OCI-LY7 (cell line): ENCODE measurements around the gene LYZ. TPM values are rescaled to one million over a fixed set of nuclear protein-coding genes. Genes with fewer than 3 reads are reported as not detected.

Source experiments
- BruUV-seq: library from RNA; stranded (reverse); fragments of 400-500 nt; replicated peaks from 2 replicates; lab custom pipeline; 2021; lab: Mats Ljungman, UMichigan
- CTCF ChIA-PET: fragments of 300-600 bp; sonication (Branson Sonifier 250); formaldehyde crosslinking; loops from one replicate; lab custom pipeline; 2022; ENCODE audit warnings: antibody characterized with exemption; ENCODE audit not compliant: unreplicated experiment; lab: Charles Lee
- POLR2A ChIA-PET: fragments of 300-600 bp; sonication (Branson Sonifier 250); formaldehyde crosslinking; loops from one replicate; lab custom pipeline; 2022; ENCODE audit warnings: antibody characterized with exemption; lab: Charles Lee
- DNase-seq: peaks from one replicate; pipeline ENCODE4 v3.0.0-alpha.2; 2015; ENCODE audit warnings: low spot score
- H2AFZ ChIP-seq: fragments of 200-600 bp; sonication (generic), shearing (Covaris generic); 2 replicates; pipeline ENCODE4 v1.6.1; 2014; ENCODE audit warnings: mild to moderate bottlenecking, antibody characterized with exemption, low read length, moderate library complexity
- H3K27ac ChIP-seq: fragments of 200-600 bp; sonication (generic); 2 replicates; pipeline ENCODE4 v1.5.1; 2014; ENCODE audit warnings: mixed run types, low read depth, mild to moderate bottlenecking, moderate library complexity, low read length, inconsistent platforms; ENCODE audit not compliant: poor library complexity, severe bottlenecking
- H3K36me3 ChIP-seq: fragments of 200-600 bp; sonication (generic); 2 replicates; pipeline ENCODE4 v1.6.1; 2014; ENCODE audit warnings: mild to moderate bottlenecking, antibody characterized with exemption, low read length, moderate library complexity, mixed read lengths; ENCODE audit not compliant: insufficient read depth
- H3K4me1 ChIP-seq: fragments of 200-600 bp; sonication (generic); 2 replicates; pipeline ENCODE4 v1.5.1; 2014; ENCODE audit warnings: mild to moderate bottlenecking, low read length; ENCODE audit not compliant: insufficient read depth, poor library complexity, severe bottlenecking
- H3K4me2 ChIP-seq: fragments of 200-600 bp; sonication (generic); 2 replicates; pipeline ENCODE4 v1.6.1; 2014; ENCODE audit warnings: mild to moderate bottlenecking, low read length
- H3K4me3 ChIP-seq: fragments of 200-600 bp; sonication (generic); 2 replicates; pipeline ENCODE4 v1.5.1; 2014; ENCODE audit warnings: mild to moderate bottlenecking, low read depth, low read length; ENCODE audit not compliant: poor library complexity, severe bottlenecking
- H3K79me2 ChIP-seq: fragments of 200-600 bp; sonication (generic); 2 replicates; pipeline ENCODE4 v1.6.1; 2016; ENCODE audit warnings: low read depth, mild to moderate bottlenecking, low read length, moderate library complexity, mixed read lengths; ENCODE audit not compliant: insufficient read depth
- H3K9me2 ChIP-seq: fragments of 200-600 bp; sonication (generic); 2 replicates; pipeline ENCODE4 v1.6.1; 2016; ENCODE audit warnings: mild to moderate bottlenecking, low read length, mixed read lengths; ENCODE audit not compliant: insufficient read depth
- H3K9me3 ChIP-seq: fragments of 200-600 bp; sonication (generic); 2 replicates; pipeline ENCODE4 v1.6.1; 2014; ENCODE audit warnings: mild to moderate bottlenecking, mixed run types, low read length, mixed read lengths
- H4K20me1 ChIP-seq: fragments of 200-600 bp; sonication (generic); 2 replicates; pipeline ENCODE4 v1.6.1; 2014; ENCODE audit warnings: mild to moderate bottlenecking, antibody characterized with exemption, low read length, moderate library complexity, mixed read lengths; ENCODE audit not compliant: insufficient read depth
- EZH2phosphoT487 ChIP-seq: fragments of 200-600 bp; sonication (generic); IDR thresholded peaks from 2 replicates; pipeline ENCODE4 v1.6.1; 2018; ENCODE audit warnings: low read depth, borderline replicate concordance, mild to moderate bottlenecking, mixed run types, antibody characterized with exemption, low read length, moderate library complexity, mixed read lengths
- intact Hi-C: fragments of 100-400 bp; cut with micrococcal nuclease; formaldehyde crosslinking; loops from one replicate; pipeline ENCODE4 v1.10.0; 2022; ENCODE audit not compliant: unreplicated experiment
- total RNA-seq, 2 experiments: library from RNA; depleted of rRNA in 1 of 2; stranded (reverse); fragments of >200 nt in 1 of 2; shearing (Covaris generic) in 1 of 2; gene quantifications; 2 replicates each; pipeline ENCODE4 v1.2.3, GENCODE V29; 2014 to 2022
- TF ChIP-seq, protein P1 (sequence below): fragments of 200-600 bp; sonication (generic); conservative IDR thresholded peaks from 2 replicates; pipeline ENCODE4 v1.5.1; 2014; ENCODE audit warnings: mild to moderate bottlenecking, antibody characterized with exemption, low read length, moderate library complexity, mixed read lengths

LYZ gene
- total RNA-seq, 2 experiments from 2014 or later, result 0.29 TPM; not detected in 1

GRCh38 chr12:69341328-69341727, 6.9 kb upstream of the LYZ start:
- Histone ChIP-seq H3K4me1 (peaks cover 16% of the 10 kb centered on the region), H3K79me2 (no peaks in the 10 kb centered on the region), H3K9me2 (no peaks in the 10 kb centered on the region), H3K27ac (no peak overlapping the region), H3K4me2 (no peak overlapping the region), H3K4me3 (no peak overlapping the region), H3K36me3 (no peaks in the 10 kb centered on the region), H4K20me1 (no peaks in the 10 kb centered on the region), H3K9me3 (no peaks in the 10 kb centered on the region), H2AFZ (no peak overlapping the region)
- TF ChIP-seq, protein P1, sequence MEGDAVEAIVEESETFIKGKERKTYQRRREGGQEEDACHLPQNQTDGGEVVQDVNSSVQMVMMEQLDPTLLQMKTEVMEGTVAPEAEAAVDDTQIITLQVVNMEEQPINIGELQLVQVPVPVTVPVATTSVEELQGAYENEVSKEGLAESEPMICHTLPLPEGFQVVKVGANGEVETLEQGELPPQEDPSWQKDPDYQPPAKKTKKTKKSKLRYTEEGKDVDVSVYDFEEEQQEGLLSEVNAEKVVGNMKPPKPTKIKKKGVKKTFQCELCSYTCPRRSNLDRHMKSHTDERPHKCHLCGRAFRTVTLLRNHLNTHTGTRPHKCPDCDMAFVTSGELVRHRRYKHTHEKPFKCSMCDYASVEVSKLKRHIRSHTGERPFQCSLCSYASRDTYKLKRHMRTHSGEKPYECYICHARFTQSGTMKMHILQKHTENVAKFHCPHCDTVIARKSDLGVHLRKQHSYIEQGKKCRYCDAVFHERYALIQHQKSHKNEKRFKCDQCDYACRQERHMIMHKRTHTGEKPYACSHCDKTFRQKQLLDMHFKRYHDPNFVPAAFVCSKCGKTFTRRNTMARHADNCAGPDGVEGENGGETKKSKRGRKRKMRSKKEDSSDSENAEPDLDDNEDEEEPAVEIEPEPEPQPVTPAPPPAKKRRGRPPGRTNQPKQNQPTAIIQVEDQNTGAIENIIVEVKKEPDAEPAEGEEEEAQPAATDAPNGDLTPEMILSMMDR, result no peak
- no peak for TF ChIP-seq EZH2phosphoT487
- ChIA-PET CTCF (interaction anchor here (1.6 kb wide), 1 partner anchor 10 kb away, joined by 3 read pairs; no protein-coding TSS in a partner anchor), POLR2A (interaction anchor here (1.1 to 3.8 kb wide), 3 partner anchors 11 to 354 kb away, joined by 3 to 19 read pairs (median 5); no protein-coding TSS in a partner anchor)
- intact Hi-C loops, result no loop called here
- DNase-seq, result no peak
- BruUV-seq, result no TSS peak

DNA sequence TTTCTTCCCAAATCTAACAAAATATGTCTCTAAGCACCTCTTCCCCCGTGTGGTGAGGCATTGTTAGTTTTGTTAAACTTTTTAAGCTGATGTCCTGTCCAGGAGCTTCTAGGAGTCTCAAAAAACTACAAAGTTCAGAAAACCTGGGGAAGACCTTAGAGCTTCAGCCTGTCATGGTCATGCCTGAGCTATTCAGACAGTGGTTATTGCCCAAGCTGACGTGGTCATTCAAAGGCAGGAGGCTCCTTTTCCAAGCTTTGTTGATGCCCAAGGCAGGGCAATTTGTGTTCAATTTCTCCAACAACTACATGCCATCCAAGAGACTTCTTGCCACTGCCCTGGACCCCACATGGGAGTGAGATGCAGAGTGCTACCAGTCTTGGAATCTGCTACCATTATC, 5.8 kb upstream of the LYZ start:
- Histone ChIP-seq H3K4me3 (no peak overlapping the region), H3K9me2 (no peaks in the 10 kb centered on the region), H4K20me1 (no peaks in the 10 kb centered on the region), H3K27ac (no peak overlapping the region), H3K4me1 (peaks cover 13% of the 10 kb centered on the region), H3K4me2 (no peak overlapping the region), H3K9me3 (no peaks in the 10 kb centered on the region), H3K79me2 (no peaks in the 10 kb centered on the region), H2AFZ (no peak overlapping the region), H3K36me3 (no peaks in the 10 kb centered on the region)
- TF ChIP-seq, protein P1, result no peak
- no peak for TF ChIP-seq EZH2phosphoT487
- CTCF ChIA-PET, result interaction anchor here (1.1 to 1.6 kb wide), 2 partner anchors 9 to 16 kb away, joined by 3 read pairs; no protein-coding TSS in a partner anchor
- intact Hi-C loops, result no loop called here
- POLR2A ChIA-PET, result interaction anchor here (1.0 to 1.9 kb wide), 5 partner anchors 9 to 22 kb away, joined by 4 to 6 read pairs (median 4); no protein-coding TSS in a partner anchor
- no peak for DNase-seq
- no TSS peak for BruUV-seq

GRCh38 chr12:69343357-69343756, 4.8 kb upstream of the LYZ start:
- no peaks in the 10 kb centered on the region for H3K9me3 ChIP-seq
- no peak overlapping the region for H2AFZ ChIP-seq
- H3K4me3 ChIP-seq, result no peak overlapping the region
- H3K79me2 ChIP-seq, result no peaks in the 10 kb centered on the region
- no peak overlapping the region for H3K4me2 ChIP-seq
- no peak overlapping the region for H3K27ac ChIP-seq
- intact Hi-C loops, result no loop called here
- H3K9me2 ChIP-seq, result no peaks in the 10 kb centered on the region
- no TSS peak for BruUV-seq
- DNase-seq, result no peak
- POLR2A ChIA-PET, result interaction anchor here (0.6 to 1.9 kb wide), 5 partner anchors 11 to 328 kb away, joined by 3 to 6 read pairs (median 3); no protein-coding TSS in a partner anchor
- no peaks in the 10 kb centered on the region for H4K20me1 ChIP-seq
- no peak for TF ChIP-seq EZH2phosphoT487
- TF ChIP-seq, protein P1, result no peak
- CTCF ChIA-PET, result interaction anchor here (1.1 kb wide), 1 partner anchor 15 kb away, joined by 3 read pairs; no protein-coding TSS in a partner anchor
- peaks cover 3% of the 10 kb centered on the region for H3K4me1 ChIP-seq
- no peaks in the 10 kb centered on the region for H3K36me3 ChIP-seq
